GM21390 (cell line): ENCODE measurements around the gene ZNF616.
"Not testable (repeated sequence)": the region's sequence is repeated elsewhere in the genome, so short reads cannot be mapped to it uniquely, and the experiment has no call there.

Experiments
- ATAC-seq: cut with Tn5 transposase; IDR thresholded peaks from one replicate; pipeline ENCODE4 v1.9.1; 2021; ENCODE audit not compliant: unreplicated experiment

The ZNF616 gene

GRCh38 chr19:52110780-52111179, 29.0 kb downstream of the ZNF616 start:
- ATAC-seq, result no peak

GRCh38 chr19:52102782-52103181, 37.0 kb downstream of the ZNF616 start:
- ATAC-seq, result no peak

GRCh38 chr19:52101866-52102562, 37.7 kb downstream of the ZNF616 start:
- ATAC-seq, result no peak

GRCh38 chr19:52099497-52100138, 40.1 kb downstream of the ZNF616 start:
- no peak for ATAC-seq

GRCh38 chr19:52096416-52096815, 43.3 kb downstream of the ZNF616 start:
- ATAC-seq, result not testable (repeated sequence)

- ATAC-seq, result peak; percentile 96
Measured at GRCh38 chr19:52095172-52096014, 44.3 kb downstream of the ZNF616 start, which contains the start of gene ZNF841. TSS of gene ZNF841 (minus strand) at chr19:52095765. CDS start at chr19:52084801, 10,964 bp downstream.

GRCh38 chr19:52094526-52095130, 45.1 kb downstream of the ZNF616 start:
- ATAC-seq, result no peak

- no peak for ATAC-seq
Measured at GRCh38 chr19:52086481-52086880, 53.3 kb downstream of the ZNF616 start.

GRCh38 chr19:52070496-52070895, 69.2 kb downstream of the ZNF616 start:
- ATAC-seq, result no peak

GRCh38 chr19:52069653-52070052, 70.1 kb downstream of the ZNF616 start:
- ATAC-seq, result no peak

- no peak for ATAC-seq
Measured at GRCh38 chr19:52066258-52066863, 73.4 kb downstream of the ZNF616 start.

- ATAC-seq, result no peak
Measured at GRCh38 chr19:52065399-52065798, 74.3 kb downstream of the ZNF616 start.
